ENCODE data around the gene RNF183.
"Not testable (repeated sequence)": the region's sequence is repeated elsewhere in the genome, so short reads cannot be mapped to it uniquely, and the experiment has no call there.

Gene RNF183

GRCh38 chr9:113269871-113270270 lies 33.3 kb downstream of the RNF183 start:
- DNase-seq: no peak

GRCh38 chr9:113269355-113269754 lies 33.8 kb downstream of the RNF183 start:
- no peak for DNase-seq

GRCh38 chr9:113267911-113268566 lies 35.1 kb downstream of the RNF183 start:
- no peak for DNase-seq

GRCh38 chr9:113266174-113266573 lies 37.0 kb downstream of the RNF183 start:
- no peak for DNase-seq

- DNase-seq: no peak
These were observed 41.1 kb downstream of the RNF183 start for GRCh38 chr9:113261917-113262671.

- no peak for DNase-seq
These were observed 44.9 kb downstream of the RNF183 start for GRCh38 chr9:113258282-113258681.

GRCh38 chr9:113257863-113258262 lies 45.3 kb downstream of the RNF183 start:
- DNase-seq: no peak

GRCh38 chr9:113255438-113255837 lies 47.7 kb downstream of the RNF183 start:
- DNase-seq: no peak

GRCh38 chr9:113254991-113255390 lies 48.2 kb downstream of the RNF183 start:
- DNase-seq: no peak

GRCh38 chr9:113250807-113251206 lies 52.4 kb downstream of the RNF183 start:
- no peak for DNase-seq

- DNase-seq: not testable (repeated sequence)
These were observed 53.5 kb downstream of the RNF183 start for GRCh38 chr9:113249661-113250060.

GRCh38 chr9:113247640-113248039 lies 55.5 kb downstream of the RNF183 start:
- DNase-seq: no peak

Data from activated T-cell treated with anti-CD3 and anti-CD28 coated beads, Interleukin-2, amount 50 U/mL, for 48 hours (primary cell).